ENCODE data around the gene EDN2. TPM values are rescaled to one million over a fixed set of nuclear protein-coding genes. Genes with fewer than 3 reads are reported as not detected.

The EDN2 gene
- total RNA-seq, 1 donor from 2014 or later = 9.3 TPM

DNA sequence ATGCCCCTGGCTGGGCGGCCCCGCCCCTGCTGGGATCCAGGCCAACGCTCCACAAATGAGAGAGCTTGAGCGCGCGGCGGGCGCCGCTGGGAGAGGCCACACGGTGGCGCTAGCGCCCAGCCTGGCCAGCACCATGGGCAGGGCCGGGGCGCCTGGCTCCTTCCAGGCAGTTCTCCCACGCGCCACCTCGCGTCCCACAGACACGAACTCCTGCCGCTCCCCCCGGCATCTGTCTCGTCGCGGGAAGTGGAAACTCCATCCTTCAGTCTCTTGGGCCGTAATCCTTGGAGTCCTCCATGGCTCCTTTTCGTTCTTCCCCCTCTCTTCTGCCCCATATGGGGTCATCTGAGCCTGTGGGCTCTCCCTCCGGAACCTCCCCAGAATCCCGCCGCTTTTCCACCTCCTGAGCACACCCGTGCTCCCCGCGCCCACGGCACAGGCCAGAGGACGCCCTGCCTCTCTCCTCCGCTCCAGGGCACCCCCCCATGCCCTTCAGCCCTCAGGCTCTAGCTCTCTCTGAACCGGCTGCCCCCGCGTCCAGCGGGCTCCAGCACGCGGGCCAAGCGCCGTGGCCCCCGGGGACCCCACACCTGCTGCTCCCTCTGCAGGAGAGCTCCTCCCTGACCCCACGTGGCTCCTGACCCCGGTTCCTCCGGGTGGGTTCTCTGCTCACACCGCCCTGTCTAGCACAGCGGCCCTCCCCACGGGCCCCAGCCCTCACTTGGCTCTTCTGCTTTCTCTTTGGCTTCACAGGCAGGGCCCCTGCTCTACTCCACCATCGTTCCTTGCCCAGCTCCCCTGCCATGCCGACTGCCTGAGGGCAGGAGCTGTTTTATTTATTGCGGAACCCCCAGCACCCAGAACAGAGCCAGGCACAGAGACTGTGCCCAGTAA is 31.9 kb upstream of the EDN2 start:
- Histone ChIP-seq H3K4me3 (peak overlapping the region; percentile 39 to 48), H3K4me1 (peaks cover 21% of the 10 kb centered on the region), H3K36me3 (no peaks in the 10 kb centered on the region), H3K27me3 (no peaks in the 10 kb centered on the region), H3K9me3 (no peaks in the 10 kb centered on the region), H3K27ac (peak overlapping the region; percentile 58)
- intact Hi-C loops (cut with DNase I) = no loop called here
- TF ChIP-seq POLR2AphosphoS5 (IDR thresholded peaks at IDR 0.05; ENCODE audit: insufficient read depth in 1 of 2, low read depth in 1 of 2) (peak; percentile 58 to 69), POLR2A (IDR thresholded peaks at IDR 0.05) (no peak)
- TF ChIP-seq, protein P1, sequence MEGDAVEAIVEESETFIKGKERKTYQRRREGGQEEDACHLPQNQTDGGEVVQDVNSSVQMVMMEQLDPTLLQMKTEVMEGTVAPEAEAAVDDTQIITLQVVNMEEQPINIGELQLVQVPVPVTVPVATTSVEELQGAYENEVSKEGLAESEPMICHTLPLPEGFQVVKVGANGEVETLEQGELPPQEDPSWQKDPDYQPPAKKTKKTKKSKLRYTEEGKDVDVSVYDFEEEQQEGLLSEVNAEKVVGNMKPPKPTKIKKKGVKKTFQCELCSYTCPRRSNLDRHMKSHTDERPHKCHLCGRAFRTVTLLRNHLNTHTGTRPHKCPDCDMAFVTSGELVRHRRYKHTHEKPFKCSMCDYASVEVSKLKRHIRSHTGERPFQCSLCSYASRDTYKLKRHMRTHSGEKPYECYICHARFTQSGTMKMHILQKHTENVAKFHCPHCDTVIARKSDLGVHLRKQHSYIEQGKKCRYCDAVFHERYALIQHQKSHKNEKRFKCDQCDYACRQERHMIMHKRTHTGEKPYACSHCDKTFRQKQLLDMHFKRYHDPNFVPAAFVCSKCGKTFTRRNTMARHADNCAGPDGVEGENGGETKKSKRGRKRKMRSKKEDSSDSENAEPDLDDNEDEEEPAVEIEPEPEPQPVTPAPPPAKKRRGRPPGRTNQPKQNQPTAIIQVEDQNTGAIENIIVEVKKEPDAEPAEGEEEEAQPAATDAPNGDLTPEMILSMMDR (IDR thresholded peaks at IDR 0.05) = peak; percentile 72 to 84 (median 73)
- DNase-seq (ENCODE audit: extremely low spot score in 2 of 2) = no peak

DNA sequence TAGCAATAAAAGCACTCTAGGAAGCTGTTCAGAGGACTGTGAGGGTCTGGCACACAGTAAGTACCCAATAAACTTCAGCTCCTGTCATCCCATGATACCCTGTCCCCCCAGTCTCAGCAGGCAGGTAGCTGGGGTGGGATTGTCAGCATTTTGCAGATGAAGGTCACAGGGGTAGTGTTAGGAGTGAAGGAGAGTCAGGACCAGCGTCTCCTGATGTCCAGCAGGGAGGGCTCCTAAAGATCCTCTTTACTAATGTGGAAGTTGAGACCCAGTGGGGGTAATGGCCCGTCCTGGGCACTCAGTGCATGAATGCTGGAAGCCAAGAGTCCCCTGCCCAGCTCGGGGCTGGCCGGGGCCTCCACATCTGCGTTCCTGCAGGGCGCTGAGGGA is 31.3 kb upstream of the EDN2 start:
- H3K27ac ChIP-seq = peak overlapping the region; percentile 5
- H3K4me1 ChIP-seq = peaks cover 21% of the 10 kb centered on the region
- H3K27me3 ChIP-seq = no peaks in the 10 kb centered on the region
- intact Hi-C loops (cut with DNase I) = no loop called here
- H3K4me3 ChIP-seq = peak overlapping the region in 1 of 2 donors; percentile 48
- no peaks in the 10 kb centered on the region for H3K36me3 ChIP-seq
- TF ChIP-seq POLR2A (IDR thresholded peaks at IDR 0.05) (no peak), POLR2AphosphoS5 (IDR thresholded peaks at IDR 0.05; ENCODE audit: insufficient read depth in 1 of 2, low read depth in 1 of 2) (no peak)
- TF ChIP-seq, protein P1 (IDR thresholded peaks at IDR 0.05) = no peak
- no peaks in the 10 kb centered on the region for H3K9me3 ChIP-seq
- DNase-seq (ENCODE audit: extremely low spot score in 2 of 2) = no peak

- DNase-seq (ENCODE audit: extremely low spot score in 2 of 2) = no peak
- no peaks in the 10 kb centered on the region for H3K36me3 ChIP-seq
- peaks cover 21% of the 10 kb centered on the region for H3K4me1 ChIP-seq
- no peaks in the 10 kb centered on the region for H3K9me3 ChIP-seq
- H3K27me3 ChIP-seq = no peaks in the 10 kb centered on the region
- TF ChIP-seq POLR2AphosphoS5 (IDR thresholded peaks at IDR 0.05; ENCODE audit: insufficient read depth in 1 of 2, low read depth in 1 of 2) (no peak), POLR2A (IDR thresholded peaks at IDR 0.05) (no peak)
- H3K4me3 ChIP-seq = no peak overlapping the region
- no peak overlapping the region for H3K27ac ChIP-seq
- intact Hi-C loops (cut with DNase I) = no loop called here
Measured at GRCh38 chr1:41515131-41515678, 30.7 kb upstream of the EDN2 start.

DNA sequence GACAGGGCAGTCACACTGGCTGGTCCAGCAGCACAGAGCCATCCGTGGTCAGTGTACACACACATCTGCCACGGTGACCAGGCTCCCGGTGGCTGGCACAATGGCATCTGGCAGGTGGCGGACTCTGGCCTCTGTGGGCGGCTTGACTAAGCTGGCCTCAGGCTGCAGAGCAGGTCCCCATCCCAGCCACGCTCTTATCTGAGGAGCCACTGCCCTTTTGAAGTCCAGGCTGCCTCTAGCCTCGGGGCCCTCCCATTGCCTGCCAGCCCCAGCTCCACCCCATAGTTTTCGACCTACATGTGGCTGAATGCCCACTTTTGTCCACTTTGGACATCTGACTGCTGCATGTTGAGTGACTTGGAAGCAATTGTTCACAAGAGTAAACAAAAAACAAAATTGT is 29.9 kb upstream of the EDN2 start:
- peaks cover 21% of the 10 kb centered on the region for H3K4me1 ChIP-seq
- intact Hi-C loops (cut with DNase I) = no loop called here

DNA sequence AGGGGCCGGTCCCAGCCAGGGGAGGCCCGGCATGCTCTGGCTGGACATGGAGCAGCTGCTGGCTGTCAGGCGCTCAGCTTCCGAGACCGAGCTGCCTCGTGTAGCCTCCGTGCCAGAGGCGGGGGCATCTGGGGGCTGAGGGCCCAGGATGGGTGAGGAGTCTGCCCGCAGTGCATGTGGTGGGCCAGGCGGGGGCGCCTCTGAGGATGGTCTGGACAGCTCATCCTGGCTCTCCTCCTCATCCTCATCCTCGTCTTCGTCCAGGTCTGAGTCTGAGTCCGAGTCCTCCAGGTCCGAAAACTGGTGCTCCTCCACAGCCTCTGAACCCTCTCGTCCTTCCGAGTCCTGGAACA is 28.9 kb upstream of the EDN2 start:
- Histone ChIP-seq H3K4me1 (peaks cover 21% of the 10 kb centered on the region), H3K9me3 (no peaks in the 10 kb centered on the region), H3K4me3 (no peak overlapping the region), H3K36me3 (no peaks in the 10 kb centered on the region), H3K27me3 (no peaks in the 10 kb centered on the region), H3K27ac (no peak overlapping the region)
- DNase-seq (ENCODE audit: extremely low spot score in 2 of 2) = no peak
- TF ChIP-seq POLR2A (IDR thresholded peaks at IDR 0.05) (no peak), POLR2AphosphoS5 (IDR thresholded peaks at IDR 0.05; ENCODE audit: insufficient read depth in 1 of 2, low read depth in 1 of 2) (no peak)
- TF ChIP-seq, protein P1 (IDR thresholded peaks at IDR 0.05) = no peak
- intact Hi-C loops (cut with DNase I) = no loop called here

More for the DNA sequence above, 29.9 kb upstream of the EDN2 start:
- Histone ChIP-seq H3K9me3 (no peaks in the 10 kb centered on the region), H3K27ac (no peak overlapping the region), H3K36me3 (no peaks in the 10 kb centered on the region), H3K4me3 (no peak overlapping the region), H3K27me3 (no peaks in the 10 kb centered on the region)
- no peak for DNase-seq (ENCODE audit: extremely low spot score in 2 of 2)
- TF ChIP-seq POLR2A (IDR thresholded peaks at IDR 0.05) (no peak), POLR2AphosphoS5 (IDR thresholded peaks at IDR 0.05; ENCODE audit: insufficient read depth in 1 of 2, low read depth in 1 of 2) (no peak)
- TF ChIP-seq, protein P1 (IDR thresholded peaks at IDR 0.05) = no peak
